Epithelial cell of prostate (primary cell): ENCODE data around the gene SFRP2.
A peak's percentile ranks its signal among the peaks of the same experiment; 100 is the strongest.

Experiments used
- DNase-seq: peaks from one replicate; pipeline ENCODE4 v3.0.0-alpha.2; 2011; ENCODE audit warnings: low read depth, low spot score
- H3K27ac ChIP-seq: fragments of 450-650 bp; 2 replicates; pipeline ENCODE4 v1.5.1; 2017; ENCODE audit warnings: mild to moderate bottlenecking

Gene SFRP2

GRCh38 chr4:153778383-153778782 lies 10.5 kb downstream of the SFRP2 start:
- no peak for DNase-seq
- no peak overlapping the region for H3K27ac ChIP-seq

- no peak overlapping the region for H3K27ac ChIP-seq
- no peak for DNase-seq
These were observed 11.5 kb downstream of the SFRP2 start for GRCh38 chr4:153777421-153777820.

- DNase-seq, result no peak
- no peak overlapping the region for H3K27ac ChIP-seq
These were observed 12.3 kb downstream of the SFRP2 start for GRCh38 chr4:153776601-153777000.

GRCh38 chr4:153773236-153773690 lies 15.6 kb downstream of the SFRP2 start:
- no peak for DNase-seq
- no peak overlapping the region for H3K27ac ChIP-seq

GRCh38 chr4:153771046-153771445 lies 17.8 kb downstream of the SFRP2 start:
- no peak overlapping the region for H3K27ac ChIP-seq
- DNase-seq, result no peak

GRCh38 chr4:153766758-153767157 lies 22.1 kb downstream of the SFRP2 start:
- no peak for DNase-seq
- H3K27ac ChIP-seq, result no peak overlapping the region

GRCh38 chr4:153765894-153766293 lies 23.0 kb downstream of the SFRP2 start:
- no peak for DNase-seq
- no peak overlapping the region for H3K27ac ChIP-seq

GRCh38 chr4:153764601-153765368 lies 24.1 kb downstream of the SFRP2 start:
- no peak for DNase-seq
- H3K27ac ChIP-seq, result no peak overlapping the region

GRCh38 chr4:153763404-153763803 lies 25.5 kb downstream of the SFRP2 start:
- no peak for DNase-seq
- H3K27ac ChIP-seq, result no peak overlapping the region

GRCh38 chr4:153759407-153760316 lies 29.2 kb downstream of the SFRP2 start, which contains the start of gene RNF175:
Gene RNF175, minus strand, starts transcription at chr4:153760024. Its CDS starts 162 bp downstream, at chr4:153759862.
- DNase-seq, result no peak
- no peak within 1 kb of the TSS for H3K27ac ChIP-seq

- H3K27ac ChIP-seq, result no peak overlapping the region
- no peak for DNase-seq
These were observed 30.0 kb downstream of the SFRP2 start for GRCh38 chr4:153758688-153759406.

- no peak for DNase-seq
- H3K27ac ChIP-seq, result no peak overlapping the region
These were observed 30.7 kb downstream of the SFRP2 start for GRCh38 chr4:153758136-153758535.

GRCh38 chr4:153757407-153757806 lies 31.5 kb downstream of the SFRP2 start:
- H3K27ac ChIP-seq, result no peak overlapping the region
- no peak for DNase-seq

GRCh38 chr4:153755186-153755585 lies 33.7 kb downstream of the SFRP2 start:
- H3K27ac ChIP-seq, result no peak overlapping the region
- no peak for DNase-seq

GRCh38 chr4:153750197-153750817 lies 38.6 kb downstream of the SFRP2 start:
- DNase-seq, result no peak
- H3K27ac ChIP-seq, result no peak overlapping the region

- peak; percentile 76 for DNase-seq
These were observed 40.5 kb downstream of the SFRP2 start for GRCh38 chr4:153748378-153748777.

GRCh38 chr4:153747406-153747955 lies 41.4 kb downstream of the SFRP2 start:
- H3K27ac ChIP-seq, result peak overlapping the region; percentile 40
- DNase-seq, result no peak

More at GRCh38 chr4:153748378-153748777, 40.5 kb downstream of the SFRP2 start:
- H3K27ac ChIP-seq, result peak overlapping the region; percentile 40

- H3K27ac ChIP-seq, result no peak overlapping the region
- DNase-seq, result no peak
These were observed 43.2 kb downstream of the SFRP2 start for GRCh38 chr4:153745651-153746050.

- DNase-seq, result no peak
- H3K27ac ChIP-seq, result no peak overlapping the region
These were observed 47.3 kb downstream of the SFRP2 start for GRCh38 chr4:153741541-153741940.
